Spleen (tissue), 11 donors: ENCODE data around the gene RORC. TPM values are rescaled to one million over a fixed set of nuclear protein-coding genes. Genes with fewer than 3 reads are reported as not detected.

Experiments
- DNase-seq: peaks from one replicate; pipeline ENCODE4 v3.0.0-alpha.2; 2020
- H3K27ac ChIP-seq, 8 donors: fragments of 200-600 bp; sonication (generic) in 7 of 8; 1 replicate in 4 of 8; 2 replicates in 4 of 8; pipeline versions ENCODE4 v1.5.0 to v1.8.0; 2016 to 2021; ENCODE audit warnings: inconsistent platforms in 4 of 8, mild to moderate bottlenecking in 4 of 8, moderate library complexity in 1 of 8
- H3K27me3 ChIP-seq, 7 donors: fragments of 200-600 bp; sonication (generic) in 6 of 7; replicated peaks in 1 of 7; 1 replicate in 4 of 7; 2 replicates in 3 of 7; pipeline versions ENCODE4 v1.5.0 to v1.8.0; 2016 to 2021; ENCODE audit warnings: inconsistent platforms in 3 of 7, mild to moderate bottlenecking in 1 of 7
- H3K36me3 ChIP-seq, 6 donors: fragments of 200-600 bp; sonication (generic) in 5 of 6; 1 replicate in 4 of 6; 2 replicates in 2 of 6; pipeline versions ENCODE4 v1.5.0 to v1.8.0; 2016 to 2021; ENCODE audit warnings: inconsistent platforms in 2 of 6
- H3K4me1 ChIP-seq, 6 donors: fragments of 200-600 bp; sonication (generic) in 5 of 6; 1 replicate in 3 of 6; 2 replicates in 3 of 6; pipeline versions ENCODE4 v1.5.0 to v1.8.0; 2016 to 2021; ENCODE audit warnings: inconsistent platforms in 3 of 6
- H3K4me3 ChIP-seq, 8 donors: fragments of 200-600 bp; sonication (generic) in 7 of 8; 1 replicate in 4 of 8; 2 replicates in 4 of 8; pipeline versions ENCODE4 v1.5.0 to v1.8.0; 2016 to 2021; ENCODE audit warnings: inconsistent platforms in 4 of 8, mild to moderate bottlenecking in 4 of 8, moderate library complexity in 2 of 8
- H3K9me3 ChIP-seq, 8 donors: fragments of 200-600 bp; sonication (generic) in 7 of 8; 1 replicate in 4 of 8; 2 replicates in 4 of 8; pipeline versions ENCODE4 v1.5.0 to v1.8.0; 2016 to 2021; ENCODE audit warnings: inconsistent platforms in 4 of 8
- POLR2A ChIP-seq, 3 donors: fragments of 450-650 bp; IDR thresholded peaks; one replicate each; pipeline ENCODE4 v1.5.1; 2017; ENCODE audit warnings: antibody characterized with exemption in 3 of 3, mild to moderate bottlenecking in 1 of 3
- POLR2AphosphoS5 ChIP-seq, 3 donors: sonication (generic); formaldehyde crosslinking; IDR thresholded peaks; one replicate each; pipeline ENCODE4 v1.5.1; 2017; ENCODE audit warnings: antibody characterized with exemption in 3 of 3
- WGBS, 5 donors: extraction: QIAGEN DNeasy Blood & Tissue Kit in 3 of 5; methylation state at CpG; one replicate each; pipeline versions ENCODE4 v1.1.5 to v1.1.7; 2013 to 2018; 5-methylcytosine and 5-hydroxymethylcytosine counted together
- intact Hi-C: fragments of 100-400 bp; cut with DNase I; formaldehyde crosslinking; loops from one replicate; pipeline ENCODE4 v1.15.0; 2023; ENCODE audit warnings: low total_unique reads
- polyA plus RNA-seq, 3 donors: library from polyadenylated mRNA; stranded (reverse); fragments of 200-250 nt; gene quantifications; one replicate each; pipeline ENCODE4 v1.2.1, GENCODE V29; 2013
- total RNA-seq, 7 donors: library from RNA; depleted of rRNA in 3 of 7; stranded (reverse); fragments of >200 nt in 3 of 7; fragmentation: NEBNext Ultra II Directional in 4 of 7; extraction: Animal tissue kit (Norgen Biotek cat#: 25700) in 4 of 7; gene quantifications; one replicate each; pipeline versions ENCODE4 v1.1.0 to v1.2.1, GENCODE V29; 2016 to 2021
- TF ChIP-seq, protein P1 (sequence below), 11 experiments: fragments of 200-600 bp in 7 of 11; fragments of 450-650 bp in 4 of 11; sonication (generic) in 4 of 11; IDR thresholded peaks in 8 of 11; conservative IDR thresholded peaks in 3 of 11; 1 replicate in 7 of 11; 2 replicates in 4 of 11; pipeline versions ENCODE4 v1.4.0 to v1.8.0; 2016 to 2021; ENCODE audit warnings: antibody characterized with exemption in 11 of 11, inconsistent platforms in 4 of 11, mild to moderate bottlenecking in 1 of 11
- donor health status: healthy with polysubstance abuse.
- donor health status: DM: no; HTN: no; CAD: no; lungs with moderate emphysema.
- donor health status: DM: no; HTN: no; CAD: no.
- donor health status: Bipolar disorder and iron deficiency.
- donor health status: healthy.
- donor health status: DM: no; HTN: no; CAD: no.
- donor health status: DM: yes; HTN: yes; CAD: no.

Gene RORC
- total and polyA plus RNA-seq, 10 donors, result 0.14 to 4.1 (median 1.6) TPM

- intact Hi-C loops, result no loop called here
- no peak overlapping the region for H3K27ac ChIP-seq
- peaks cover 0 to 7% (median 0%) of the 10 kb centered on the region in 6 donors for H3K36me3 ChIP-seq
- TF ChIP-seq POLR2AphosphoS5 (IDR thresholded peaks at IDR 0.05), result no peak
- no peak for TF ChIP-seq POLR2A (IDR thresholded peaks at IDR 0.05)
- TF ChIP-seq, protein P1, sequence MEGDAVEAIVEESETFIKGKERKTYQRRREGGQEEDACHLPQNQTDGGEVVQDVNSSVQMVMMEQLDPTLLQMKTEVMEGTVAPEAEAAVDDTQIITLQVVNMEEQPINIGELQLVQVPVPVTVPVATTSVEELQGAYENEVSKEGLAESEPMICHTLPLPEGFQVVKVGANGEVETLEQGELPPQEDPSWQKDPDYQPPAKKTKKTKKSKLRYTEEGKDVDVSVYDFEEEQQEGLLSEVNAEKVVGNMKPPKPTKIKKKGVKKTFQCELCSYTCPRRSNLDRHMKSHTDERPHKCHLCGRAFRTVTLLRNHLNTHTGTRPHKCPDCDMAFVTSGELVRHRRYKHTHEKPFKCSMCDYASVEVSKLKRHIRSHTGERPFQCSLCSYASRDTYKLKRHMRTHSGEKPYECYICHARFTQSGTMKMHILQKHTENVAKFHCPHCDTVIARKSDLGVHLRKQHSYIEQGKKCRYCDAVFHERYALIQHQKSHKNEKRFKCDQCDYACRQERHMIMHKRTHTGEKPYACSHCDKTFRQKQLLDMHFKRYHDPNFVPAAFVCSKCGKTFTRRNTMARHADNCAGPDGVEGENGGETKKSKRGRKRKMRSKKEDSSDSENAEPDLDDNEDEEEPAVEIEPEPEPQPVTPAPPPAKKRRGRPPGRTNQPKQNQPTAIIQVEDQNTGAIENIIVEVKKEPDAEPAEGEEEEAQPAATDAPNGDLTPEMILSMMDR (IDR thresholded peaks at IDR 0.05 in 8 of 11, conservative IDR thresholded peaks at IDR 0.05 in 3 of 11), result no peak
- 42 to 63% (median 46%) methylated on average over 3 of the region's 3 CpGs for WGBS, 5 donors
- no peak for DNase-seq
- H3K4me1 ChIP-seq, result peaks cover 0 to 7% (median 0%) of the 10 kb centered on the region in 6 donors
- peaks cover 0 to 5% (median 0%) of the 10 kb centered on the region in 7 donors for H3K27me3 ChIP-seq
- no peaks in the 10 kb centered on the region for H3K9me3 ChIP-seq
- H3K4me3 ChIP-seq, result no peak overlapping the region
Measured at GRCh38 chr1:151868486-151868885, 36.9 kb upstream of the RORC start.

- Histone ChIP-seq H3K27me3 (peaks cover 0 to 5% (median 0%) of the 10 kb centered on the region in 7 donors), H3K9me3 (no peaks in the 10 kb centered on the region), H3K27ac (peak overlapping the region in 2 of 8 donors; percentile 28 to 50), H3K36me3 (peaks cover 0 to 1% (median 0%) of the 10 kb centered on the region in 6 donors), H3K4me3 (no peak overlapping the region), H3K4me1 (peaks cover 0 to 7% (median 0%) of the 10 kb centered on the region in 6 donors)
- WGBS, 5 donors, result 51 to 73% (median 56%) methylated on average over 7 of the region's 7 CpGs
- TF ChIP-seq POLR2AphosphoS5 (IDR thresholded peaks at IDR 0.05) (no peak), POLR2A (IDR thresholded peaks at IDR 0.05) (no peak)
- TF ChIP-seq, protein P1 (IDR thresholded peaks at IDR 0.05 in 8 of 11, conservative IDR thresholded peaks at IDR 0.05 in 3 of 11), result no peak
- intact Hi-C loops, result no loop called here
- DNase-seq, result no peak
Measured at GRCh38 chr1:151867765-151868411, 36.3 kb upstream of the RORC start.

- intact Hi-C loops, result no loop called here
- TF ChIP-seq POLR2AphosphoS5 (IDR thresholded peaks at IDR 0.05), result no peak
- TF ChIP-seq, protein P1 (IDR thresholded peaks at IDR 0.05 in 8 of 11, conservative IDR thresholded peaks at IDR 0.05 in 3 of 11), result no peak
- no peak for TF ChIP-seq POLR2A (IDR thresholded peaks at IDR 0.05)
- Histone ChIP-seq H3K9me3 (no peaks in the 10 kb centered on the region), H3K4me1 (peaks cover 0 to 7% (median 0%) of the 10 kb centered on the region in 6 donors), H3K27ac (peak overlapping the region in 1 of 8 donors; percentile 50), H3K4me3 (no peak overlapping the region), H3K27me3 (peaks cover 0 to 5% (median 0%) of the 10 kb centered on the region in 7 donors), H3K36me3 (no peaks in the 10 kb centered on the region)
- DNase-seq, result no peak
- 61 to 92% (median 71%) methylated on average over 2 of the region's 2 CpGs for WGBS, 5 donors
Measured at GRCh38 chr1:151867321-151867720, 35.7 kb upstream of the RORC start.

DNA sequence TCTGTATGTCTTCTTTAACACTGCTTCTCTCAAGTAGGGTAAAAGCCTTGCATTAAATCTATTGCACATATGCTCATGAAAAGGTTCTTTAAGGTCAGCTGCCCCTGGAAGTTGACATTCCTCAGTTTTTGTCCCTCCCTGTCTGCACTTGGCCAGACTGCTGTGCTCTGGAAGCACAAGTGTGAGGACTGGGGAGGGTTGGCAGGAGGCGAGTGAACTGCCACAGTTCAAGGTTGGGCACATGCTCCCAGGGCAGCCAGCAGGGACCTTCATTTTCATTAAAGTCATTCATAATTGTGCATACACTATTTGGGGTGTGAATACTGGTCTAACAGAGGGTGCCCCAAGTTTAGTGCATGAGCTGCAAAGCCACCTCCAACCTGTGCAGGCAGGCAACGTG is 32.8 kb upstream of the RORC start:
- DNase-seq, result no peak
- no peaks in the 10 kb centered on the region for H3K36me3 ChIP-seq
- TF ChIP-seq, protein P1 (IDR thresholded peaks at IDR 0.05 in 8 of 11, conservative IDR thresholded peaks at IDR 0.05 in 3 of 11), result no peak
- TF ChIP-seq POLR2AphosphoS5 (IDR thresholded peaks at IDR 0.05) (no peak), POLR2A (IDR thresholded peaks at IDR 0.05) (no peak)

More for the DNA sequence above, 32.8 kb upstream of the RORC start:
- H3K27ac ChIP-seq, result no peak overlapping the region
- 38 to 57% (median 39%) methylated on average over 2 of the region's 2 CpGs for WGBS, 5 donors
- H3K9me3 ChIP-seq, result no peaks in the 10 kb centered on the region
- intact Hi-C loops, result no loop called here
- peaks cover 0 to 7% (median 0%) of the 10 kb centered on the region in 6 donors for H3K4me1 ChIP-seq
- H3K4me3 ChIP-seq, result no peak overlapping the region
- peaks cover 0 to 5% (median 0%) of the 10 kb centered on the region in 7 donors for H3K27me3 ChIP-seq
